MM.1S (cell line): ENCODE results near the gene KCNH1.

Source experiments
- DNase-seq: peaks from one replicate; pipeline ENCODE4 v3.0.0-alpha.2; 2015
- H2AFZ ChIP-seq: fragments of 300-600 bp; sonication (generic); 2 replicates; pipeline ENCODE4 v1.6.0; 2016; ENCODE audit warnings: antibody characterized with exemption, low read length
- H3F3A ChIP-seq: fragments of 300-600 bp; sonication (generic); 2 replicates; pipeline ENCODE4 v1.6.1; 2016; ENCODE audit warnings: mild to moderate bottlenecking, antibody characterized with exemption, low read length, moderate library complexity, mixed read lengths; ENCODE audit not compliant: insufficient read depth
- H3K27ac ChIP-seq: fragments of 300-600 bp; sonication (generic); 2 replicates; pipeline ENCODE4 v1.5.1; 2016; ENCODE audit warnings: mild to moderate bottlenecking, low read length
- H3K27me3 ChIP-seq: fragments of 300-600 bp; sonication (generic); replicated peaks from 2 replicates; pipeline ENCODE4 v1.6.0; 2016; ENCODE audit warnings: low read length; ENCODE audit not compliant: insufficient read depth
- H3K36me3 ChIP-seq: fragments of 300-600 bp; sonication (generic); replicated peaks from 2 replicates; pipeline ENCODE4 v1.6.1; 2016; ENCODE audit warnings: mild to moderate bottlenecking, low read length, mixed read lengths; ENCODE audit not compliant: insufficient read depth
- H3K4me1 ChIP-seq: fragments of 300-600 bp; sonication (generic); 2 replicates; pipeline ENCODE4 v1.6.1; 2016; ENCODE audit warnings: low read length, mixed read lengths
- H3K4me2 ChIP-seq: fragments of 300-600 bp; sonication (generic); 2 replicates; pipeline ENCODE4 v1.6.0; 2016; ENCODE audit warnings: low read depth, low read length
- H3K4me3 ChIP-seq: fragments of 300-600 bp; sonication (generic); 2 replicates; pipeline ENCODE4 v1.5.1; 2016; ENCODE audit warnings: low read length, mixed read lengths
- H3K79me2 ChIP-seq: fragments of 300-600 bp; sonication (generic); 2 replicates; pipeline ENCODE4 v1.6.1; 2016; ENCODE audit warnings: mixed run types, low read length, mixed read lengths
- H3K9ac ChIP-seq: fragments of 300-600 bp; sonication (generic); 2 replicates; pipeline ENCODE4 v1.6.1; 2016; ENCODE audit warnings: low read length, mixed read lengths
- H3K9me2 ChIP-seq: fragments of 300-600 bp; sonication (generic); replicated peaks from 2 replicates; pipeline ENCODE4 v1.6.1; 2016; ENCODE audit warnings: mild to moderate bottlenecking, low read length, mixed read lengths; ENCODE audit not compliant: insufficient read depth
- H3K9me3 ChIP-seq: fragments of 300-600 bp; sonication (generic); replicated peaks from 2 replicates; pipeline ENCODE4 v1.6.1; 2016; ENCODE audit warnings: mild to moderate bottlenecking, low read length, mixed read lengths; ENCODE audit not compliant: insufficient read depth
- H4K20me1 ChIP-seq: fragments of 300-600 bp; sonication (generic); 2 replicates; pipeline ENCODE4 v1.6.1; 2016; ENCODE audit warnings: mild to moderate bottlenecking, low read length, moderate library complexity, mixed read lengths; ENCODE audit not compliant: insufficient read depth
- CTCF ChIP-seq: fragments of 300-600 bp; sonication (generic); IDR thresholded peaks from 2 replicates; pipeline ENCODE4 v1.5.1; 2016; ENCODE audit warnings: antibody characterized with exemption, low read length, mixed read lengths
- EZH2 ChIP-seq: fragments of 300-600 bp; sonication (generic); optimal IDR thresholded peaks from 2 replicates; pipeline ENCODE3; 2017; ENCODE audit warnings: low read depth, mild to moderate bottlenecking, antibody characterized with exemption, low read length, mixed read lengths
- EZH2phosphoT487 ChIP-seq: fragments of 300-600 bp; sonication (generic); IDR thresholded peaks from 2 replicates; pipeline ENCODE4 v1.6.1; 2018; ENCODE audit warnings: antibody characterized with exemption, low read length

The KCNH1 gene

GRCh38 chr1:210790196-210790595 lies 343.8 kb downstream of the KCNH1 start:
- DNase-seq, result no peak
- Histone ChIP-seq H3K4me2 (no peak overlapping the region), H3K4me1 (no peaks in the 10 kb centered on the region), H2AFZ (no peak overlapping the region), H4K20me1 (no peaks in the 10 kb centered on the region), H3K9me3 (no peaks in the 10 kb centered on the region), H3F3A (no peaks in the 10 kb centered on the region), H3K9me2 (no peaks in the 10 kb centered on the region), H3K27me3 (no peaks in the 10 kb centered on the region), H3K4me3 (no peak overlapping the region), H3K36me3 (no peaks in the 10 kb centered on the region), H3K79me2 (no peaks in the 10 kb centered on the region), H3K9ac (no peak overlapping the region), H3K27ac (no peak overlapping the region)
- TF ChIP-seq CTCF, result no peak
- TF ChIP-seq EZH2phosphoT487, result no peak
- no peak for TF ChIP-seq EZH2

GRCh38 chr1:210787800-210788199 lies 346.1 kb downstream of the KCNH1 start:
- Histone ChIP-seq H3K4me1 (no peaks in the 10 kb centered on the region), H3F3A (no peaks in the 10 kb centered on the region), H4K20me1 (no peaks in the 10 kb centered on the region), H3K27me3 (no peaks in the 10 kb centered on the region), H3K36me3 (no peaks in the 10 kb centered on the region), H2AFZ (no peak overlapping the region), H3K9ac (no peak overlapping the region), H3K9me3 (no peaks in the 10 kb centered on the region), H3K4me2 (no peak overlapping the region), H3K4me3 (no peak overlapping the region), H3K27ac (no peak overlapping the region), H3K79me2 (no peaks in the 10 kb centered on the region), H3K9me2 (no peaks in the 10 kb centered on the region)
- DNase-seq, result no peak
- TF ChIP-seq EZH2 (no peak), EZH2phosphoT487 (no peak), CTCF (no peak)

- H3K79me2 ChIP-seq, result no peaks in the 10 kb centered on the region
- TF ChIP-seq EZH2, result no peak
- no peak for TF ChIP-seq EZH2phosphoT487
- TF ChIP-seq CTCF, result no peak
- H3K9ac ChIP-seq, result no peak overlapping the region
- H3K36me3 ChIP-seq, result no peaks in the 10 kb centered on the region
- DNase-seq, result no peak
- H3K9me3 ChIP-seq, result no peaks in the 10 kb centered on the region
- no peak overlapping the region for H2AFZ ChIP-seq
- H3K4me2 ChIP-seq, result no peak overlapping the region
- no peaks in the 10 kb centered on the region for H3F3A ChIP-seq
- no peaks in the 10 kb centered on the region for H3K4me1 ChIP-seq
- no peak overlapping the region for H3K27ac ChIP-seq
- H3K27me3 ChIP-seq, result no peaks in the 10 kb centered on the region
- no peaks in the 10 kb centered on the region for H3K9me2 ChIP-seq
- H3K4me3 ChIP-seq, result no peak overlapping the region
- no peaks in the 10 kb centered on the region for H4K20me1 ChIP-seq
Observed at GRCh38 chr1:210786546-210786945, 347.4 kb downstream of the KCNH1 start.
